Kidney epithelial cell (primary cell): Measurements from ENCODE around the gene PAIP2. TPM values are rescaled to one million over a fixed set of nuclear protein-coding genes. Genes with fewer than 3 reads are reported as not detected.
"Not testable (repeated sequence)": the region's sequence is repeated elsewhere in the genome, so short reads cannot be mapped to it uniquely, and the experiment has no call there.

Experiments used
- DNase-seq: peaks from one replicate; pipeline ENCODE4 v3.0.0-alpha.2; 2010; ENCODE audit warnings: low read depth
- H3K27me3 ChIP-seq: 2 replicates; pipeline ENCODE4 v1.6.0; 2011; ENCODE audit warnings: low read length; ENCODE audit not compliant: control insufficient read depth, insufficient read depth
- H3K36me3 ChIP-seq: 2 replicates; pipeline ENCODE4 v1.5.1; 2011; ENCODE audit warnings: low read length; ENCODE audit not compliant: control insufficient read depth, insufficient read depth
- H3K4me3 ChIP-seq: 2 replicates; pipeline ENCODE4 v1.5.1; 2011; ENCODE audit warnings: low read depth, mild to moderate bottlenecking, control low read depth, low read length
- total RNA-seq: library from RNA; depleted of rRNA; stranded (reverse); fragments of >200 nt; gene quantifications from 2 replicates; pipeline ENCODE4 v1.2.3, GENCODE V29; 2015
- TF ChIP-seq, protein P1 (sequence below): IDR thresholded peaks from 2 replicates; pipeline ENCODE4 v1.5.1; 2011; ENCODE audit warnings: mild to moderate bottlenecking, moderate library complexity, low read length, control low read depth, inconsistent platforms; ENCODE audit not compliant: insufficient read depth, poor library complexity, severe bottlenecking

The PAIP2 gene
- total RNA-seq, 1 donor from 2014 or later = 72.9 TPM

GRCh38 chr5:139342423-139342723, 719 bp downstream of the PAIP2 start:
- TF ChIP-seq, protein P1, sequence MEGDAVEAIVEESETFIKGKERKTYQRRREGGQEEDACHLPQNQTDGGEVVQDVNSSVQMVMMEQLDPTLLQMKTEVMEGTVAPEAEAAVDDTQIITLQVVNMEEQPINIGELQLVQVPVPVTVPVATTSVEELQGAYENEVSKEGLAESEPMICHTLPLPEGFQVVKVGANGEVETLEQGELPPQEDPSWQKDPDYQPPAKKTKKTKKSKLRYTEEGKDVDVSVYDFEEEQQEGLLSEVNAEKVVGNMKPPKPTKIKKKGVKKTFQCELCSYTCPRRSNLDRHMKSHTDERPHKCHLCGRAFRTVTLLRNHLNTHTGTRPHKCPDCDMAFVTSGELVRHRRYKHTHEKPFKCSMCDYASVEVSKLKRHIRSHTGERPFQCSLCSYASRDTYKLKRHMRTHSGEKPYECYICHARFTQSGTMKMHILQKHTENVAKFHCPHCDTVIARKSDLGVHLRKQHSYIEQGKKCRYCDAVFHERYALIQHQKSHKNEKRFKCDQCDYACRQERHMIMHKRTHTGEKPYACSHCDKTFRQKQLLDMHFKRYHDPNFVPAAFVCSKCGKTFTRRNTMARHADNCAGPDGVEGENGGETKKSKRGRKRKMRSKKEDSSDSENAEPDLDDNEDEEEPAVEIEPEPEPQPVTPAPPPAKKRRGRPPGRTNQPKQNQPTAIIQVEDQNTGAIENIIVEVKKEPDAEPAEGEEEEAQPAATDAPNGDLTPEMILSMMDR = no peak
- H3K27me3 ChIP-seq = no peaks in the 10 kb centered on the region
- DNase-seq = no peak
- H3K36me3 ChIP-seq = no peaks in the 10 kb centered on the region
- peak overlapping the region; percentile 85 for H3K4me3 ChIP-seq

- DNase-seq = no peak
- no peak overlapping the region for H3K4me3 ChIP-seq
- TF ChIP-seq, protein P1 = no peak
- H3K27me3 ChIP-seq = no peaks in the 10 kb centered on the region
- H3K36me3 ChIP-seq = no peaks in the 10 kb centered on the region
Measured at GRCh38 chr5:139343476-139343875, 1.8 kb downstream of the PAIP2 start.

GRCh38 chr5:139344177-139344576, 2.5 kb downstream of the PAIP2 start:
- H3K4me3 ChIP-seq = no peak overlapping the region
- no peak for DNase-seq
- TF ChIP-seq, protein P1 = no peak
- no peaks in the 10 kb centered on the region for H3K36me3 ChIP-seq
- H3K27me3 ChIP-seq = no peaks in the 10 kb centered on the region

GRCh38 chr5:139345442-139345841, 3.8 kb downstream of the PAIP2 start:
- not testable (repeated sequence) for DNase-seq, H3K36me3 ChIP-seq, H3K4me3 ChIP-seq, H3K27me3 ChIP-seq

DNA sequence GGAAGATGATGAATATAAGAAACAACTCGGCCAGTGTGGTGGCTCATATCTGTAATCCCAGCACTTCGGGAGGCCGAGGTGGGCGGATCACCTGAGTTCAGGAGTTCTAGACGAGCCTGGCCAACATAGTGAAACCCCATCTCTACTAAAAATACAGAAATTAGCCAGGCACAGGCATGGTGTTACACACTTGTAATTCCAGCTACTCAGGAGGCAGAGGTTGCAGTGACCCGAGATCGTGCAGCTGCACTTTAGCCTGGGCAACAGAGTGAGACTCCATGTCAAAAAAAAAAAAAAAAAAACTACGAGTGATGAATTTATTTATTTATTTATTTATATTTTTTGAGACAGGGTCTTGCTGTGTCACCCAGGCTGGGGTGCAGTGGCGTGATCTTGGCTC, 6.2 kb downstream of the PAIP2 start:
- H3K4me3 ChIP-seq = not testable (repeated sequence)

GRCh38 chr5:139354186-139354585, 12.5 kb downstream of the PAIP2 start:
- H3K4me3 ChIP-seq = no peak overlapping the region

More for the DNA sequence above, 6.2 kb downstream of the PAIP2 start:
- not testable (repeated sequence) for H3K27me3 ChIP-seq, DNase-seq, H3K36me3 ChIP-seq

GRCh38 chr5:139355900-139356299, 14.2 kb downstream of the PAIP2 start:
- not testable (repeated sequence) for DNase-seq, H3K36me3 ChIP-seq, H3K27me3 ChIP-seq, H3K4me3 ChIP-seq

More at GRCh38 chr5:139354186-139354585, 12.5 kb downstream of the PAIP2 start:
- H3K36me3 ChIP-seq = no peaks in the 10 kb centered on the region
- no peak for DNase-seq
- H3K27me3 ChIP-seq = no peaks in the 10 kb centered on the region
- TF ChIP-seq, protein P1 = no peak
